H54 (cell line): ENCODE results near the gene P2RX4.
"Not testable (repeated sequence)": the region's sequence is repeated elsewhere in the genome, so short reads cannot be mapped to it uniquely, and the experiment has no call there.

Experiments used
- DNase-seq: peaks from one replicate; pipeline ENCODE4 v3.0.0; 2011; ENCODE audit warnings: low spot score, mixed read lengths; ENCODE audit not compliant: insufficient read length
- FAIRE-seq: peaks from 3 replicates; lab custom pipeline; 2011; peaks lifted over from hg19 to GRCh38; lab: Jason Lieb, UNC
- POLR2A ChIP-seq: IDR thresholded peaks from 2 replicates; pipeline ENCODE4 v1.6.1; 2011; ENCODE audit warnings: low read depth, mild to moderate bottlenecking, low read length

The P2RX4 gene

GRCh38 chr12:121278169-121279070 lies 68.5 kb downstream of the P2RX4 start:
- no peak for TF ChIP-seq POLR2A
- DNase-seq: no peak
- FAIRE-seq: no peak

GRCh38 chr12:121279071-121279375 lies 69.1 kb downstream of the P2RX4 start:
- FAIRE-seq: no peak
- DNase-seq: no peak
- TF ChIP-seq POLR2A: no peak

- FAIRE-seq: no peak
- TF ChIP-seq POLR2A: no peak
- no peak for DNase-seq
Measured at GRCh38 chr12:121279507-121279915, 69.6 kb downstream of the P2RX4 start.

- DNase-seq, FAIRE-seq: not testable (repeated sequence)
Measured at GRCh38 chr12:121280531-121280930, 70.6 kb downstream of the P2RX4 start.

- not testable (repeated sequence) for DNase-seq, FAIRE-seq
Measured at GRCh38 chr12:121281116-121281515, 71.2 kb downstream of the P2RX4 start.

- DNase-seq (no peak), FAIRE-seq (no peak)
- TF ChIP-seq POLR2A: no peak
Measured at GRCh38 chr12:121282072-121282742, 72.3 kb downstream of the P2RX4 start.

GRCh38 chr12:121282910-121283309 lies 73.0 kb downstream of the P2RX4 start:
- not testable (repeated sequence) for FAIRE-seq, DNase-seq

- no peak for FAIRE-seq
- no peak for DNase-seq
- no peak for TF ChIP-seq POLR2A
Measured at GRCh38 chr12:121283388-121283787, 73.5 kb downstream of the P2RX4 start.
